Measurements from ENCODE around the gene NDUFB7.
A peak's percentile ranks its signal among the peaks of the same experiment; 100 is the strongest.
"Not testable (repeated sequence)": the region's sequence is repeated elsewhere in the genome, so short reads cannot be mapped to it uniquely, and the experiment has no call there.

The NDUFB7 gene

GRCh38 chr19:14544977-14545715 is 26.7 kb downstream of the NDUFB7 start:
- Mint-ChIP-seq H3K9me3 (no peaks in the 10 kb centered on the region), H3K27ac (no peak overlapping the region), H3K4me3 (no peak overlapping the region)

GRCh38 chr19:14544047-14544446 is 27.8 kb downstream of the NDUFB7 start:
- Mint-ChIP-seq H3K4me1 (peaks cover 5% of the 10 kb centered on the region), H3K4me3 (no peak overlapping the region), H3K36me3 (ENCODE audit: low read depth) (peaks cover 19% of the 10 kb centered on the region), H3K9me3 (no peaks in the 10 kb centered on the region), H3K27ac (peak overlapping the region; percentile 85), H3K27me3 (ENCODE audit: low read depth, poor library complexity) (no peaks in the 10 kb centered on the region)
- no peak for TF ChIP-seq CTCF (IDR thresholded peaks at IDR 0.05)
- no peak for DNase-seq

More at GRCh38 chr19:14544977-14545715, 26.7 kb downstream of the NDUFB7 start:
- no peak for TF ChIP-seq CTCF (IDR thresholded peaks at IDR 0.05)
- H3K4me1 Mint-ChIP-seq, result peaks cover 10% of the 10 kb centered on the region
- H3K27me3 Mint-ChIP-seq (ENCODE audit: low read depth, poor library complexity), result no peaks in the 10 kb centered on the region
- peaks cover 18% of the 10 kb centered on the region for H3K36me3 Mint-ChIP-seq (ENCODE audit: low read depth)
- no peak for DNase-seq

DNA sequence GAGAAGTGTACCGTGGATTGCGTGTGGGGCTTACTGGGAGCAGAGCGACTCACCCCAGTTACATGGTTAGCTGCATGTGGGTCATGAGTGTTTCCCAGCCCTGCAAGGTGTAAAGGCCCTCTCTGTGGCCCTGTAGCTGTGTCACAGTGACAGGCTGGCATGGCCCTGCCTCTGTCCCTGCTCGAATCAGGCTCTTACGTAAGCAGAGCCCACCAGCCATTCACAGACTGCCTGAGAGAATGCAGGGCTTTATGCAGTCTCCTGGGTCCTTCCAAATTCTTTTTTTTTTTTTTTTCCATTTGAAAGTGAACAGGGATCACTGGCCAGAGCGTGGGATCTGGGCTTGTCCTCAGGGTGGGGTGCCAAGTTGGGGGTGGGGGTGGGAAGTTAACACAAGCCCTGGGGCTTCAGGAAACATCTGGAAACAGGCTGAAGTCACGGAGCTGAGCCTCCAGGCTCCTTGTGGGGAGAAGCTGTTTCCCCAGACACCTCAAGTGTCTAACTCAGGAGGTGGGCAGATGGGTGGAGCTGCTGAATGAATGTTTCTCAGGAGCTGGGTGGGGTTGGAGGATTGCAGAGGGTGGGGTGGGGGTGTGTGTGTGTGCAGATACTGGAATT is 29.0 kb downstream of the NDUFB7 start:
- no peaks in the 10 kb centered on the region for H3K27me3 Mint-ChIP-seq (ENCODE audit: low read depth, poor library complexity)
- no peaks in the 10 kb centered on the region for H3K9me3 Mint-ChIP-seq
- H3K4me1 Mint-ChIP-seq, result peaks cover 8% of the 10 kb centered on the region
- peaks cover 11% of the 10 kb centered on the region for H3K36me3 Mint-ChIP-seq (ENCODE audit: low read depth)
- no peak for TF ChIP-seq CTCF (IDR thresholded peaks at IDR 0.05)
- H3K4me3 Mint-ChIP-seq, result no peak overlapping the region
- DNase-seq, result no peak
- H3K27ac Mint-ChIP-seq, result no peak overlapping the region

DNA sequence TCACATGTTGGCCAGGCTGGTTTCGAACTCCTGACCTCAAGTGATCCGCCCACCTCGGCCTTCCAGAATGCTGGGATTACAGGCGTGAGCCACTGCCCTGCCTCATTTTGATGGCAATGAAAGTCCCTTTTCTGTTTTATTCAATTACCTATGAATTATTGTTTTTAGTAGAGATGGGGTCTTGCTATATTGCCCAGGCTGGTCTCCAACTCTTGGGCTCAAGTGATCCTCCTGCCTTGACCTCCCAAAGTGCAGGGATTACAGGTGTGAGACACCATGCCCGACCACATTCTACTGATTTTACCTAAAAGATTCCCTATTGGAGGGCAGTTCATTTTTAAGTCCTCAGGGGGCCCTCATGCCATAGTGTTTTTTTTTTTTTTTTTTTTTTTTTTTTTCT is 29.9 kb downstream of the NDUFB7 start:
- H3K4me3 Mint-ChIP-seq; DNase-seq; H3K27me3 Mint-ChIP-seq (ENCODE audit: low read depth, poor library complexity); H3K9me3 Mint-ChIP-seq; H3K27ac Mint-ChIP-seq: not testable (repeated sequence)
- peaks cover 17% of the 10 kb centered on the region for H3K4me1 Mint-ChIP-seq
- peaks cover 11% of the 10 kb centered on the region for H3K36me3 Mint-ChIP-seq (ENCODE audit: low read depth)

DNA sequence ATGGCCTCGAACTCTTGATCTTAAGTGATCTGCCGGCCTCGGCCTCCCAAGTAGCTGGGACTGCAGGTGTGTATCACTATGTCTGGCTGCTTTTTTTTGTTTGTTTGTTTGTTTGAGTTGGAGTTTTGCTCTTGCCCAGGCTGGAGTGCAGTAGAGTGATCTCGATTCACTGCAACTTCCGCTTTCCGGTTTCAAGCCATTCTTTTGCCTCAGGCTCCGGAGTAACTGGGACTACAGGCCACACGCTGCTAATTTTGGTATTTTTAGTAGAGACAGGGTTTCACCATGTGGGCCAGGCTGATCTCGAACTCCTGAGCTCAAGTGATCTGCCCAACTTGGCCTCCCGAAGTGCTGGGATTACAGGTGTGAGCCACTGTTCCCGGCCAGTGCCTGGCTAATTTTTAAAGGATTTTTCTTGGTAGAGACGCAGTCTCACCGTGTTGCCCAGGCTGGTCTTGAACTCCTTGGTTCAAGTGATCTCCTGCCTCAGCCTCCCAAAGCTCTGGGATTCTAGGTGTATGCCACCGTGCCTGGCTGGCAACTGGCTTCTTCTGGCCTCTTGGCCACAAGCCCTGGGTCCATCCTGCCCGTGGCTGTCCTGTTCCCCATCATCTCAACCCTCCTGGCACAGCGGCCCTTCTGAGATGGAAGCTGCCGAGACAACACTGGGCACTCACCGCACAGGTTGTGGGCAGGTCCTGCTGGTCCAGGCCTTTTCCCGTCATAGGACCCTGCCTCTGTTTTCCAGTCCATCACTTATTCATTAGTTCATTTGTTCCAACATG is 30.9 kb downstream of the NDUFB7 start:
- H3K36me3 Mint-ChIP-seq (ENCODE audit: low read depth), result peaks cover 11% of the 10 kb centered on the region
- no peaks in the 10 kb centered on the region for H3K27me3 Mint-ChIP-seq (ENCODE audit: low read depth, poor library complexity)
- peaks cover 25% of the 10 kb centered on the region for H3K4me1 Mint-ChIP-seq
- no peak overlapping the region for H3K4me3 Mint-ChIP-seq
- DNase-seq, result no peak
- TF ChIP-seq CTCF (IDR thresholded peaks at IDR 0.05), result no peak
- H3K9me3 Mint-ChIP-seq, result no peaks in the 10 kb centered on the region
- peak overlapping the region; percentile 25 for H3K27ac Mint-ChIP-seq

DNA sequence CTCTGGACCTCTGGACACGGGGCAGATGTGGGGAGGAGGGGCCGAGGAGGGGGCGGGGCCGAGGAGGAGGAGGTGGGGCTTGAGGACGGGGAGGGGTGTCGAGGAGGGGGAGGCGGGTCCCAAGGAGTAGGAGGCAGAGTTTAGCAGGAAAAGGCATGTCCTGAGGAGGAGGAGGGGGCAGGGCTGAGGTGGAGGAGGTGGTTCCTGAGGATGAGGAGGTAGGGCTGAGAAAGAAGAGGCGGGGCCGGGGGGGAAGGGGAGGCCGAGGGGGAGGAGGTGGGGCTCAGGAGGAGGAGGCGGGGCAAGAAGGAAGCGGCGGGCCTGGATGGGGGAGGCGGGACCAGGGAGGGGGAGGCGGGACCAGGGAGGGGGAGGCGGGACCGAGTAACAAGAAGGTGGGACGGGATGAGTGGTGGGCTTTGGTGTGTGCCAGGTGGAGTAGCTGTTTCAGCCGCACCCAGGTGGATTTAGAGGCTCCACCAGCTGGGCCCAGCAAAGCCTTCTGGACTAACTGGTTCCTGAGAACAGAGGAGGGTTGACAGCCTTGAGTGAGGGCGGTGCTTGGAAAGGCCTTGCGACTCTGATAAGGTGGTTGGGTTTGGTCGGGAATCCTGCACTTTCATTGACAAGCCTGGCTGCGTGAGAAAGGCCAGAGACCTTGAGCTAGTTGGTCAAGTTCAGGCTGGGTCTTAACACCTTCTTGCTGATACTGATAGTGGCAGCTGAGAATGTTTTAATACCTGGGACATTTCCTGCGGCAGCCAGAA is 34.8 kb downstream of the NDUFB7 start:
- no peaks in the 10 kb centered on the region for H3K9me3 Mint-ChIP-seq
- no peak for TF ChIP-seq CTCF (IDR thresholded peaks at IDR 0.05)
- peak overlapping the region; percentile 63 for H3K4me3 Mint-ChIP-seq
- peaks cover 23% of the 10 kb centered on the region for H3K36me3 Mint-ChIP-seq (ENCODE audit: low read depth)
- peak; percentile 83 for DNase-seq
- no peak overlapping the region for H3K27ac Mint-ChIP-seq
- H3K27me3 Mint-ChIP-seq (ENCODE audit: low read depth, poor library complexity), result no peaks in the 10 kb centered on the region
- H3K4me1 Mint-ChIP-seq, result peaks cover 24% of the 10 kb centered on the region
